T-cell (primary cell): ENCODE data around the gene SMIM41. TPM values are rescaled to one million over a fixed set of nuclear protein-coding genes. Genes with fewer than 3 reads are reported as not detected.

ENCODE experiments used
- ATAC-seq, 4 experiments: fragments of 200-7000 bp in 3 of 4; fragments of 150-1000 bp in 1 of 4; cut with Tn5 transposase; replicated peaks in 1 of 4; 1 replicate in 3 of 4; 2 replicates in 1 of 4; pipeline ENCODE4 v1.10.0; 2021; ENCODE audit warnings: moderate library complexity in 3 of 4, mild to moderate bottlenecking in 2 of 4, moderate number of reproducible peaks in 1 of 4
- CTCF ChIA-PET, 2 donors: fragments of 300-600 bp; sonication (Branson Sonifier 250); formaldehyde crosslinking; loops; one replicate each; lab custom pipeline; 2022; ENCODE audit warnings: antibody characterized with exemption in 2 of 2; lab: Charles Lee
- POLR2A ChIA-PET, 2 donors: fragments of 300-600 bp; sonication (Branson Sonifier 250); formaldehyde crosslinking; loops; one replicate each; lab custom pipeline; 2022; ENCODE audit warnings: antibody characterized with exemption in 2 of 2; lab: Charles Lee
- DNase-seq, 35 experiments: peaks; one replicate each; pipeline versions ENCODE4 v3.0.0 to v3.0.0-alpha.2; 2013 to 2023
- H3K27ac ChIP-seq: one replicate; pipeline ENCODE4 v1.5.1; 2013; ENCODE audit warnings: low read length
- H3K27me3 ChIP-seq, 2 experiments: replicated peaks in 1 of 2; 1 replicate in 1 of 2; 2 replicates in 1 of 2; pipeline versions ENCODE4 v1.6.1 to v1.7.0; 2013; ENCODE audit warnings: low read length in 1 of 2, mixed read lengths in 1 of 2; ENCODE audit not compliant: control insufficient read depth in 2 of 2, insufficient read depth in 2 of 2; ENCODE audit errors: extremely low read depth in 1 of 2
- H3K36me3 ChIP-seq, 2 donors: 1 replicate in 1 of 2; 2 replicates in 1 of 2; pipeline versions ENCODE4 v1.6.1 to v1.7.0; 2013; ENCODE audit warnings: low read length in 1 of 2; ENCODE audit not compliant: control insufficient read depth in 2 of 2, insufficient read depth in 1 of 2; ENCODE audit errors: extremely low read depth in 1 of 2
- H3K4me1 ChIP-seq, 2 experiments: 1 replicate in 1 of 2; 2 replicates in 1 of 2; pipeline versions ENCODE4 v1.6.1 to v1.7.0; 2013; ENCODE audit warnings: low read length in 2 of 2, mixed read lengths in 1 of 2; ENCODE audit not compliant: insufficient read depth in 2 of 2, control insufficient read depth in 1 of 2; ENCODE audit errors: extremely low read depth in 1 of 2
- H3K4me3 ChIP-seq, 2 donors: 1 replicate in 1 of 2; 2 replicates in 1 of 2; pipeline versions ENCODE4 v1.5.1 to v1.7.0; 2013; ENCODE audit warnings: mild to moderate bottlenecking in 2 of 2, low read length in 1 of 2, moderate library complexity in 1 of 2; ENCODE audit not compliant: control insufficient read depth in 1 of 2; ENCODE audit errors: extremely low read depth in 1 of 2
- H3K9me3 ChIP-seq: 2 replicates; pipeline ENCODE4 v1.7.0; 2013
- H3K27ac Mint-ChIP-seq, 2 donors: one replicate each; pipeline ENCODE4 v1.8.0; 2020 to 2021; ENCODE audit warnings: mild to moderate bottlenecking in 2 of 2, mixed read lengths in 2 of 2
- H3K27me3 Mint-ChIP-seq, 2 donors: one replicate each; pipeline ENCODE4 v1.8.0; 2021 to 2022; ENCODE audit warnings: mixed read lengths in 2 of 2
- H3K36me3 Mint-ChIP-seq: one replicate; pipeline ENCODE4 v1.8.0; 2021; ENCODE audit warnings: mixed read lengths
- H3K4me1 Mint-ChIP-seq, 3 donors: one replicate each; pipeline ENCODE4 v1.8.0; 2020 to 2022; ENCODE audit warnings: mixed read lengths in 3 of 3, mild to moderate bottlenecking in 1 of 3
- H3K4me3 Mint-ChIP-seq, 3 donors: one replicate each; pipeline ENCODE4 v1.8.0; 2020 to 2022; ENCODE audit warnings: mild to moderate bottlenecking in 3 of 3, mixed read lengths in 3 of 3, moderate library complexity in 3 of 3
- H3K9me3 Mint-ChIP-seq, 3 donors: one replicate each; pipeline ENCODE4 v1.8.0; 2020 to 2022; ENCODE audit warnings: mixed read lengths in 3 of 3
- WGBS: methylation state at CpG from one replicate; pipeline ENCODE4 v1.1.5; 2013; ENCODE audit warnings: missing lambda C conversion rate; ENCODE audit not compliant: insufficient coverage; 5-methylcytosine and 5-hydroxymethylcytosine counted together
- total RNA-seq, 35 experiments: library from RNA in 6 of 35; stranded (reverse) in 6 of 35; fragments of 120-200 nt in 1 of 35; gene quantifications; one replicate each; pipeline versions ENCODE4 v1.2.1 to v1.2.4 and lab custom pipeline; 2013 to 2026

Gene SMIM41
- total RNA-seq, 5 donors from 2014 or later (not counting 1 experiment from before 2014, with no cell fraction given), result 0.41 TPM; not detected in 4

DNA sequence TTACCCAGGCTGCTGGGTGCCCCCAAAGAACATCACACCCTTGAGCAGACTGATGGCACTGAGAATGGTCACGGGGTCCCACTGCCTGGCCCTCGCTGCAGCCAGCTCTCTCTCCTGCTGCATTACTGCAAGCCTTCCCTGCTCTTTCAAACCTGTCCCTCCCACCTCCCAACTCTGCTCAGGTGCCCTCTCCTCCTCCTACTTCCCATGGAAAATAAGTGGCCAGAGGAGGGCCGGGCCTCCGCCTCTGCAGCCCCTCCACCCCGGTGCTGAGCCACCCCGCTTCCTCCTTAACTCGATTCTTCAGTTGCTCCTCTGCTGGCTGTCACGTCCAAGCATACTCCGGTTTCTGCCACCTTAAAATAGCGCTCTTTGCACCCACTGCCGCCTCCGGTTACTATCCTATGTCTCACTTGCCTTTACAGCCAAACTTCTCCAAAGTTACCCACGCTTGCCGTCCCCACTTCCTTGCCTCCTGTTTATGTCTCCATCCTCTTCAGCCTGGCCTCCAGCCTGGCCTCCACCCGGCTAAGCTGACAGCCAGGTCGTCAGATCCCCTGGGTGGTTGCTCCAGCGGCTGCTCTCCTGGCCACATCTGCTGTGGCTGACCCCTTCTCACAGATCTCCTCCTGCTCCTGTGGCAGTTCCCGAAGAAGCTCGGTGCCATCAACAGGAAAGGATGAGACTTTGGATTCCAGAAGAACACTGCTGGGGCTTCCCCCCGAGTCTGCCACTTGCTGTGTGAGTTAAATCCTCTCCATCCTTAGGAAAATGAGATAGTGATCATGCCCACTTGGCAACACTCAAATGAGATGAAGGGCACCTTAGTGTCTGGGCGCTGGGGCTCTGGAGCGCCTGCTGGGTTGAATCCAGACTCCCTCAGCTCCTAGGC is 7.7 kb downstream of the SMIM41 start:
- Histone ChIP-seq H3K4me1 (peaks cover 2 to 13% of the 10 kb centered on the region in 2 experiments), H3K36me3 (no peaks in the 10 kb centered on the region), H3K9me3 (no peaks in the 10 kb centered on the region), H3K4me3 (no peak overlapping the region), H3K27ac (no peak overlapping the region), H3K27me3 (peaks cover 0 to 54% of the 10 kb centered on the region in 2 experiments)
- ChIA-PET POLR2A (no interaction called here), CTCF (interaction anchor here in 1 of 2 donors (0.8 kb wide), 1 partner anchor 61 kb away, joined by 5 read pairs; no protein-coding TSS in a partner anchor)
- H3K4me3 Mint-ChIP-seq, result no peak overlapping the region
- DNase-seq (no peak), ATAC-seq (no peak)
- H3K4me1 Mint-ChIP-seq, result peaks cover 5 to 11% (median 7%) of the 10 kb centered on the region in 3 donors
- no peaks in the 10 kb centered on the region for H3K36me3 Mint-ChIP-seq
- peaks cover 26 to 56% of the 10 kb centered on the region in 2 donors for H3K27me3 Mint-ChIP-seq
- WGBS, result 65% methylated on average over 22 of the region's 22 CpGs
- H3K27ac Mint-ChIP-seq, result no peak overlapping the region
- H3K9me3 Mint-ChIP-seq, result no peaks in the 10 kb centered on the region

DNA sequence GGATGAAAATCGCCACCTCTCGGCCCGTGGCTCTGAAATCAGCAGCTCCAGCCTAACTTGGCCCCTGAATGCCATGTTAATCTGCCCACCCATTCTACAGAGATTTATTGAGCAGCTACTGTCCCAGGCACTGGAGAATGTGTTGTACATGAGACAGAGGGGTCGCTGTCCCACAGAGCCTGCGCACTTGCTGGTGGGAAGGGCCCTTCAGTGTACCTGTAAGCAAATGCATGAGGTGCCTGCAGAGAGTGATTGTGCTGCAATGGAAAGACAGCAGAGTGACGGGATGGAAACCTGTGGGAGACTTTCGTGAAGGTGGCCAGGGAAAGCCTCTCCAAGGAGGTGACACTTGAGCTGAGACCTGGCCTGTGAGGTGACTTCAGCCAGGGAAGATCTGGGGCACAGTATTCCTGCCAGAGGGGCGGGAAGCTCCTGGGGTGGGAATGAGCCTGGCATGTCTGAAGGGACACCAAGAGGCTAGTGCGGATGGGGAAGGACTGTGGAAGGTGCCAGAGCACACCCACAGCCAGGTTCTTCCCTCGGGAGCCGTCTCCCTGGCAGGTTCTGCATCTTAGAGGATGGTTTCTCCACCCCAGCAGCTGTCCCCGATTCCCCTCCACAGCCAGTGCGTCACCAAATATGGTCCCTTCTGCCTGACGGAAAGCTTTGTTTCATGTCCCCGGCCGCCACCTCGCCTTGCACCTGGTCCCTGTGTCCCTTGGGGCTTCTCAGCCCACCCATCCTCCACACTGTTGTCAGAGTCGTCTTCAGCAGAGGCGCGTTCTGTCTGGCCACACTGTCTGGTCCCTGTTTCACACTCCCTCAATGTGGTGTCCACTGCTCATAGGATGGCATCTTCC is 8.7 kb downstream of the SMIM41 start:
- ChIA-PET CTCF (interaction anchor here in 1 of 2 donors (0.8 kb wide), 1 partner anchor 62 kb away, joined by 5 read pairs; no protein-coding TSS in a partner anchor), POLR2A (no interaction called here)
- Mint-ChIP-seq H3K27ac (no peak overlapping the region), H3K27me3 (peaks cover 28 to 59% of the 10 kb centered on the region in 2 donors), H3K4me3 (no peak overlapping the region), H3K4me1 (peaks cover 2 to 8% (median 5%) of the 10 kb centered on the region in 3 donors), H3K36me3 (no peaks in the 10 kb centered on the region), H3K9me3 (no peaks in the 10 kb centered on the region)
- Histone ChIP-seq H3K4me3 (no peak overlapping the region), H3K27ac (no peak overlapping the region), H3K9me3 (no peaks in the 10 kb centered on the region), H3K4me1 (peaks cover 0 to 4% of the 10 kb centered on the region in 2 experiments), H3K36me3 (no peaks in the 10 kb centered on the region), H3K27me3 (peaks cover 0 to 54% of the 10 kb centered on the region in 2 experiments)
- ATAC-seq (no peak), DNase-seq (no peak)
- whole genome bisulfite sequencing, result 52% methylated on average over 16 of the region's 20 CpGs

DNA sequence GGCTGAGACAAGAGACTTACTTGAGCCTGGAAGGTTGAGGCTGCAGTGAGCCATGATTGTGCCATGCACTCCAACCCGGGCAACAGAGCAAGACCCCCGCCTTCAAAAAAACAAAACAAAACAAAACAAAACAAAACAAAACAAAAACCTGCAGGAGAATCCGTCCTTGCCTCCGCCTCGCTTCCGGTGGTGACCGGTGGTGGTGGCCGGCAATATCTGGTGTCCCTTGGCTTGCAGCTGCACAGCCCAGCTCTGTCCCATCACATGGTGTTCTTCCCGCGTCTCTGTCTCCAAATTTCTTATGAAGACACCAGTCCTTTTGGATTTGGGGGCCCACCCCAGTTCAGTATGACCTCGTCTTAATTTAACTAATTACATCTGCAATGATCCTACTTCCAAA is 10.0 kb downstream of the SMIM41 start:
- H3K9me3 Mint-ChIP-seq, result no peaks in the 10 kb centered on the region
- CTCF ChIA-PET, result no interaction called here
- H3K27me3 Mint-ChIP-seq, result peaks cover 35 to 65% of the 10 kb centered on the region in 2 donors
- no peak overlapping the region for H3K27ac Mint-ChIP-seq
- Histone ChIP-seq H3K27ac (no peak overlapping the region), H3K4me3 (no peak overlapping the region), H3K9me3 (no peaks in the 10 kb centered on the region), H3K27me3 (peaks cover 0 to 57% of the 10 kb centered on the region in 2 experiments), H3K4me1 (no peaks in the 10 kb centered on the region), H3K36me3 (no peaks in the 10 kb centered on the region)
- POLR2A ChIA-PET, result no interaction called here
- no peak overlapping the region for H3K4me3 Mint-ChIP-seq
- DNase-seq, result no peak
- H3K36me3 Mint-ChIP-seq, result no peaks in the 10 kb centered on the region
- ATAC-seq, result no peak
- H3K4me1 Mint-ChIP-seq, result peaks cover 0 to 5% (median 0%) of the 10 kb centered on the region in 3 donors
- 88% methylated on average over 6 of the region's 11 CpGs for WGBS

DNA sequence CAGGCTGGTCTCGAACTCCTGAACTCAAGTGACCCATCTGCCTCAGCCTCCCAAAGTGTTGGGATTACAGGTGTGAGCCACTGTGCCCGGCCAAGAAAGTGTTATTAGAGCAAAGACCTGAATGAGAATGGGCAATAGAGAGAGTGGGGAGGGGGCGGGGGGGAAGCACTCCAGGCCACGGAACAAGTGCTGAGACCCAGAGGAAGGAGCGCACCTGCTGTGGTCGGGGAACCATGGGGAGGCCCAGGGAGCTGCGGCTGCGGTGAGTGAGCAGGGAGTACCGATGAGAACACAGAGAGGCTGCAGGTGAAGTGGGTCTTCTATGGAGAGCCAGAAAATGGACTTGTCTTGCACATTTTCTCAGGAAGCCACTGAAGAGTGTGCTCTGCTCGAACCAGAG is 10.8 kb downstream of the SMIM41 start:
- CTCF ChIA-PET, result no interaction called here
- Mint-ChIP-seq H3K36me3 (no peaks in the 10 kb centered on the region), H3K27me3 (peaks cover 37 to 68% of the 10 kb centered on the region in 2 donors)

DNA sequence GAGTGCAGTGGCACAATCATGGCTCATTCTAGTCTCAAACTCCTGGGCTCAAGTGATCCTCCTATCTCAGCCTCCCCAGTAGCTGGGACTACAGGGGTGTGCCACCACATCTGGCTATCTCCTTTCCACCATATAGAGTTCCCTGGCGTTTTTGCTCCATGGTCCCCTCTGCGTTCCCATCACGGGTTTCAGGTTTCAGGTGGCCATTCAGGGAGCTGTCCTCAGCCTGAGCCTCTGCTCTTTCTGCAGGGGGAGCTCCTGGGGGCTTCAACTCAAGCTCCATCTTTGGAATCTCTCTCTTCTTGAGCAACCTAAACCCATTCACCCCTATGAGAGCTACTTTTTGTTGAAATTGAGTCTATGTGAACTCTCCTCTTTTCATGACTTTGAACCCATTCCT is 11.6 kb downstream of the SMIM41 start:
- DNase-seq (no peak), ATAC-seq (no peak)
- no peaks in the 10 kb centered on the region for H3K9me3 Mint-ChIP-seq
- Histone ChIP-seq H3K9me3 (no peaks in the 10 kb centered on the region), H3K36me3 (no peaks in the 10 kb centered on the region), H3K27ac (no peak overlapping the region), H3K4me3 (no peak overlapping the region), H3K4me1 (no peaks in the 10 kb centered on the region), H3K27me3 (peaks cover 0 to 55% of the 10 kb centered on the region in 2 experiments)
- no peak overlapping the region for H3K27ac Mint-ChIP-seq
- no peak overlapping the region for H3K4me3 Mint-ChIP-seq
- H3K4me1 Mint-ChIP-seq, result peaks cover 0 to 5% (median 0%) of the 10 kb centered on the region in 3 donors
- H3K36me3 Mint-ChIP-seq, result no peaks in the 10 kb centered on the region
- CTCF ChIA-PET, result interaction anchor here in 1 of 2 donors (0.9 kb wide), 1 partner anchor 66 kb away, joined by 3 read pairs; no protein-coding TSS in a partner anchor
- H3K27me3 Mint-ChIP-seq, result peaks cover 37 to 74% of the 10 kb centered on the region in 2 donors
- POLR2A ChIA-PET, result no interaction called here
- WGBS, result 58% methylated on average over 3 of the region's 3 CpGs

More for the DNA sequence above, 10.8 kb downstream of the SMIM41 start:
- DNase-seq (no peak), ATAC-seq (no peak)
- Mint-ChIP-seq H3K4me1 (peaks cover 0 to 5% (median 0%) of the 10 kb centered on the region in 3 donors), H3K4me3 (no peak overlapping the region), H3K27ac (no peak overlapping the region), H3K9me3 (no peaks in the 10 kb centered on the region)
- Histone ChIP-seq H3K27me3 (peaks cover 0 to 57% of the 10 kb centered on the region in 2 experiments), H3K4me1 (no peaks in the 10 kb centered on the region), H3K9me3 (no peaks in the 10 kb centered on the region), H3K4me3 (no peak overlapping the region), H3K27ac (no peak overlapping the region), H3K36me3 (no peaks in the 10 kb centered on the region)
- POLR2A ChIA-PET, result no interaction called here
- WGBS, result 23% methylated on average over 10 of the region's 10 CpGs

DNA sequence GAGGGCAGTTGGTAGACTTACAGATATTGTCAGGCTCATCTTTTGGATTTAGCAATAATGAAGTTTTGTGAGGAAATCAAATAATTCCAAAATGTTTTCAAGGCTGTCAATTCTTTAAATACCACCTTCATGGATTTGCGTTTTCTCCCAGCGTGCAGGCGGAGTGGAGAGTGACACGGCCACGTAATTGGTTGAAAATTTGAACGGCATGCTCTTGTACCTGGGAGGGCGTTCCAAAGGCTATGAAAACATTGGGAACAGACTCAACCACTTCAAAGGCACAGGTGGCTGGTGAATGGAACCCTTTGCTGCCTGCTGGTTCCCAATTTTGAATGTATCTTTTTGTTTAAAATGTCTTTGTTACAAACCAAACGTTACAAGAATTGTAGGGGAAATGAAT is 12.4 kb downstream of the SMIM41 start:
- Mint-ChIP-seq H3K4me3 (no peak overlapping the region), H3K27ac (no peak overlapping the region), H3K27me3 (peaks cover 39 to 71% of the 10 kb centered on the region in 2 donors), H3K36me3 (no peaks in the 10 kb centered on the region), H3K9me3 (no peaks in the 10 kb centered on the region), H3K4me1 (peaks cover 0 to 5% (median 0%) of the 10 kb centered on the region in 3 donors)
- H3K27me3 ChIP-seq, result peaks cover 0 to 51% of the 10 kb centered on the region in 2 experiments
- CTCF ChIA-PET, result no interaction called here
- H3K36me3 ChIP-seq, result no peaks in the 10 kb centered on the region
- H3K9me3 ChIP-seq, result no peaks in the 10 kb centered on the region
- POLR2A ChIA-PET, result no interaction called here
- no CpG with 5 or more reads among the region's 8 CpGs for WGBS
- no peak overlapping the region for H3K27ac ChIP-seq
- DNase-seq (no peak), ATAC-seq (no peak)
- no peak overlapping the region for H3K4me3 ChIP-seq
- H3K4me1 ChIP-seq, result no peaks in the 10 kb centered on the region
